Natural killer cell (primary cell): Measurements from ENCODE around the gene LRRN2. TPM values are rescaled to one million over a fixed set of nuclear protein-coding genes. Genes with fewer than 3 reads are reported as not detected.

Experiments
- ATAC-seq, 3 donors: fragments of 150-1000 bp in 2 of 3; fragments of 200-7000 bp in 1 of 3; cut with Tn5 transposase; 1 replicate in 1 of 3; 2 replicates in 2 of 3; pipeline ENCODE4 v1.10.0; 2021; ENCODE audit warnings: mild to moderate bottlenecking in 2 of 3, moderate library complexity in 2 of 3
- DNase-seq, 2 donors: peaks; one replicate each; pipeline versions ENCODE4 v3.0.0 to v3.0.0-alpha.2; 2013 to 2021; ENCODE audit warnings: mixed read lengths in 1 of 2
- H3K27ac ChIP-seq: one replicate; pipeline ENCODE4 v1.5.1; 2013; ENCODE audit warnings: mild to moderate bottlenecking, low read length
- H3K27me3 ChIP-seq: one replicate; pipeline ENCODE4 v1.6.1; 2013; ENCODE audit warnings: low read length; ENCODE audit not compliant: control insufficient read depth, insufficient read depth
- H3K36me3 ChIP-seq: one replicate; pipeline ENCODE4 v1.6.1; 2013; ENCODE audit warnings: low read length; ENCODE audit not compliant: control insufficient read depth, insufficient read depth
- H3K4me1 ChIP-seq: one replicate; pipeline ENCODE4 v1.6.1; 2013; ENCODE audit warnings: low read length; ENCODE audit not compliant: control insufficient read depth, insufficient read depth
- H3K4me3 ChIP-seq: one replicate; pipeline ENCODE4 v1.5.1; 2013; ENCODE audit warnings: low read length
- H3K9me3 ChIP-seq: one replicate; pipeline ENCODE4 v1.6.1; 2013; ENCODE audit warnings: low read length; ENCODE audit not compliant: control insufficient read depth, insufficient read depth
- H3K27ac Mint-ChIP-seq, 2 donors: one replicate each; pipeline ENCODE4 v1.8.0; 2022; ENCODE audit warnings: mild to moderate bottlenecking in 2 of 2, mixed read lengths in 2 of 2, moderate library complexity in 1 of 2
- H3K27me3 Mint-ChIP-seq, 2 donors: one replicate each; pipeline ENCODE4 v1.8.0; 2022; ENCODE audit warnings: low read depth in 2 of 2, mixed read lengths in 2 of 2
- H3K36me3 Mint-ChIP-seq: one replicate; pipeline ENCODE4 v1.8.0; 2022; ENCODE audit warnings: mixed read lengths
- H3K4me1 Mint-ChIP-seq, 2 donors: one replicate each; pipeline ENCODE4 v1.8.0; 2022; ENCODE audit warnings: mixed read lengths in 2 of 2
- H3K4me3 Mint-ChIP-seq: one replicate; pipeline ENCODE4 v1.8.0; 2022; ENCODE audit warnings: mild to moderate bottlenecking, moderate library complexity, mixed read lengths
- H3K9me3 Mint-ChIP-seq, 2 donors: one replicate each; pipeline ENCODE4 v1.8.0; 2022; ENCODE audit warnings: mixed read lengths in 2 of 2
- CTCF ChIP-seq: fragments of 200-600 bp; IDR thresholded peaks from one replicate; pipeline ENCODE4 v1.8.0; 2022; ENCODE audit warnings: antibody characterized with exemption
- WGBS: methylation state at CpG from one replicate; pipeline ENCODE4 v1.1.7; 2013; ENCODE audit warnings: missing lambda C conversion rate; ENCODE audit not compliant: insufficient coverage; 5-methylcytosine and 5-hydroxymethylcytosine counted together
- intact Hi-C: fragments of 100-400 bp; cut with micrococcal nuclease; formaldehyde crosslinking; loops from one replicate; pipeline ENCODE4 v1.14.2; 2022
- total RNA-seq, 4 donors: library from RNA; stranded (reverse); fragments of 120-200 nt in 1 of 4; gene quantifications; one replicate each; pipeline versions ENCODE4 v1.2.3 to v1.2.4, GENCODE V29; 2013 to 2022

LRRN2 gene
- total RNA-seq, 3 donors from 2014 or later (not counting 1 experiment from before 2014, with no cell fraction given) = 0.10 to 0.27 TPM; not detected in 1

- Mint-ChIP-seq H3K27ac (no peak overlapping the region), H3K36me3 (no peaks in the 10 kb centered on the region), H3K4me1 (no peaks in the 10 kb centered on the region), H3K4me3 (no peak overlapping the region), H3K9me3 (no peaks in the 10 kb centered on the region), H3K27me3 (peaks cover 22 to 41% of the 10 kb centered on the region in 2 donors)
- Histone ChIP-seq H3K9me3 (no peaks in the 10 kb centered on the region), H3K36me3 (no peaks in the 10 kb centered on the region), H3K27ac (no peak overlapping the region), H3K4me1 (no peaks in the 10 kb centered on the region), H3K4me3 (no peak overlapping the region), H3K27me3 (no peaks in the 10 kb centered on the region)
- 71% methylated on average over 6 of the region's 6 CpGs for WGBS
- intact Hi-C loops = no loop called here
- no peak for DNase-seq
- no peak for TF ChIP-seq CTCF
- ATAC-seq = no peak
These were observed 28.8 kb upstream of the LRRN2 start for GRCh38 chr1:204714194-204714860.

DNA sequence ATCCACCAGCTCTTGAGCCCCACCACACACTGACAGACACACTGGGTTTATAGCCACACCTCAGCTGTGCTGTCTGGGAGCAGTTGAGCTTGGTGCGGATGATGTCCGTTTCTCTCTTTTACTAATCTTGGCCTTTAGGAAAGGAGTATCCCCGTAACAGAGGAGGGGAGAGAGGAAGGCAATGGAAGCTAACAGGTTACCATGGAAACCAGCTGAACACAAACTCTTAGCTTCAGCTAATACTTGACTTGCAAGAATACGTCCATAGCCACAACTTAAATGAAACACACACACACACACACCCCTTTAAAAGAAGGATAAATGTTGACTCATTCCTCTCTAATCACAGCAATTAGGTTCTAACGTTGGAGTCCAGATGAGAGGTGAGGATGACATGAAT is 28.0 kb upstream of the LRRN2 start:
- no peak overlapping the region for H3K4me3 ChIP-seq
- peaks cover 27 to 48% of the 10 kb centered on the region in 2 donors for H3K27me3 Mint-ChIP-seq
- TF ChIP-seq CTCF = no peak
- no peaks in the 10 kb centered on the region for H3K4me1 ChIP-seq
- H3K27ac ChIP-seq = no peak overlapping the region
- H3K27me3 ChIP-seq = no peaks in the 10 kb centered on the region
- 79% methylated on average over 3 of the region's 5 CpGs for WGBS
- DNase-seq (no peak), ATAC-seq (no peak)
- intact Hi-C loops = no loop called here
- no peaks in the 10 kb centered on the region for H3K9me3 Mint-ChIP-seq
- no peaks in the 10 kb centered on the region for H3K9me3 ChIP-seq
- H3K4me3 Mint-ChIP-seq = no peak overlapping the region
- H3K36me3 Mint-ChIP-seq = no peaks in the 10 kb centered on the region
- H3K4me1 Mint-ChIP-seq = no peaks in the 10 kb centered on the region
- no peak overlapping the region for H3K27ac Mint-ChIP-seq
- H3K36me3 ChIP-seq = no peaks in the 10 kb centered on the region

GRCh38 chr1:204712708-204713430 is 27.3 kb upstream of the LRRN2 start:
- H3K36me3 Mint-ChIP-seq = no peaks in the 10 kb centered on the region
- no peaks in the 10 kb centered on the region for H3K4me1 ChIP-seq
- H3K27ac ChIP-seq = no peak overlapping the region
- H3K27me3 ChIP-seq = no peaks in the 10 kb centered on the region
- H3K9me3 Mint-ChIP-seq = no peaks in the 10 kb centered on the region
- H3K4me3 Mint-ChIP-seq = no peak overlapping the region
- H3K27me3 Mint-ChIP-seq = peaks cover 28 to 49% of the 10 kb centered on the region in 2 donors
- H3K9me3 ChIP-seq = no peaks in the 10 kb centered on the region
- no peaks in the 10 kb centered on the region for H3K36me3 ChIP-seq
- H3K27ac Mint-ChIP-seq = no peak overlapping the region
- DNase-seq = peak in 1 of 2 donors; percentile 9
- intact Hi-C loops = no loop called here
- no peaks in the 10 kb centered on the region for H3K4me1 Mint-ChIP-seq
- H3K4me3 ChIP-seq = no peak overlapping the region
- no peak for TF ChIP-seq CTCF
- ATAC-seq = no peak
- WGBS = 65% methylated on average over 4 of the region's 4 CpGs
